SK-N-SH (cell line): Measurements from ENCODE around the gene SCN4A. TPM values are rescaled to one million over a fixed set of nuclear protein-coding genes. Genes with fewer than 3 reads are reported as not detected.

Experiments
- CTCF ChIA-PET: fragments of 300-600, 350-600 bp; formaldehyde crosslinking; extraction: SDS; loops from one replicate; lab custom pipeline; 2021; lab: Yijun Ruan, JAX
- POLR2A ChIA-PET: fragments of 350-600 bp; sonication (Branson Sonifier 250); formaldehyde crosslinking; extraction: SDS; loops from one replicate; lab custom pipeline; 2020; ENCODE audit warnings: antibody characterized with exemption, inconsistent platforms; lab: Yijun Ruan, JAX
- DNase-seq: peaks from one replicate; pipeline ENCODE4 v3.0.0; 2012
- H2AFZ ChIP-seq: fragments of 200-600 bp; sonication (generic); 2 replicates; pipeline ENCODE4 v1.8.1; 2016; ENCODE audit warnings: antibody characterized with exemption, mild to moderate bottlenecking, low read depth
- H3F3A ChIP-seq: fragments of 200-600 bp; sonication (generic); replicated peaks from 2 replicates; pipeline ENCODE3; 2016; ENCODE audit warnings: antibody characterized with exemption, mild to moderate bottlenecking; ENCODE audit not compliant: insufficient read depth
- H3K27ac ChIP-seq, 2 experiments: fragments of 200-500 bp in 1 of 2; fragments of 200-600 bp in 1 of 2; sonication (Bioruptor generic) in 1 of 2; sonication (generic), shearing (Covaris generic) in 1 of 2; 2 replicates each; pipeline versions ENCODE4 v1.5.1 to v1.6.1; 2014 to 2016; ENCODE audit warnings: low read depth in 2 of 2, inconsistent platforms in 1 of 2, low read length in 1 of 2, mild to moderate bottlenecking in 1 of 2, mixed read lengths in 1 of 2
- H3K27me3 ChIP-seq: fragments of 200-600 bp; sonication (generic), shearing (Covaris generic); 2 replicates; pipeline ENCODE4 v1.6.1; 2016; ENCODE audit warnings: mixed run types; ENCODE audit not compliant: insufficient read depth
- H3K36me3 ChIP-seq, 2 experiments: fragments of 200-500 bp in 1 of 2; fragments of 200-600 bp in 1 of 2; sonication (Bioruptor generic) in 1 of 2; sonication (generic) in 1 of 2; replicated peaks in 1 of 2; 2 replicates each; pipeline versions ENCODE3 to v1.5.1; 2014 to 2016; ENCODE audit warnings: low read length in 1 of 2, mild to moderate bottlenecking in 1 of 2; ENCODE audit not compliant: insufficient read depth in 2 of 2, control insufficient read depth in 1 of 2
- H3K4me1 ChIP-seq, 2 experiments: fragments of 200-500 bp in 1 of 2; fragments of 200-600 bp in 1 of 2; sonication (Bioruptor generic) in 1 of 2; sonication (generic), shearing (Covaris generic) in 1 of 2; 2 replicates each; pipeline versions ENCODE4 v1.5.1 to v1.6.1; 2014 to 2016; ENCODE audit warnings: low read depth in 1 of 2, low read length in 1 of 2, mixed run types in 1 of 2; ENCODE audit not compliant: insufficient read depth in 2 of 2, control insufficient read depth in 1 of 2
- H3K4me2 ChIP-seq: fragments of 200-600 bp; sonication (generic), shearing (Covaris generic); 2 replicates; pipeline ENCODE4 v1.6.1; 2017; ENCODE audit warnings: mixed run types
- H3K4me3 ChIP-seq, 2 experiments: fragments of 200-500 bp in 1 of 2; fragments of 200-600 bp in 1 of 2; sonication (Bioruptor generic) in 1 of 2; sonication (generic), shearing (Covaris generic) in 1 of 2; 2 replicates each; pipeline versions ENCODE4 v1.5.1 to v1.8.1; 2014 to 2016; ENCODE audit warnings: low read depth in 2 of 2, inconsistent platforms in 1 of 2, low read length in 1 of 2, mild to moderate bottlenecking in 1 of 2, mixed read lengths in 1 of 2, moderate library complexity in 1 of 2
- H3K79me2 ChIP-seq: fragments of 200-600 bp; sonication (generic); 2 replicates; pipeline ENCODE4 v1.8.1; 2017; ENCODE audit warnings: mild to moderate bottlenecking; ENCODE audit not compliant: insufficient read depth
- H3K9ac ChIP-seq: fragments of 200-600 bp; sonication (generic); 2 replicates; pipeline ENCODE4 v1.6.1; 2017; ENCODE audit warnings: mixed run types
- H3K9me2 ChIP-seq: fragments of 200-600 bp; sonication (generic); 2 replicates; pipeline ENCODE4 v1.6.1; 2017; ENCODE audit warnings: mixed run types
- H3K9me3 ChIP-seq: fragments of 200-600 bp; sonication (generic); 2 replicates; pipeline ENCODE4 v1.6.1; 2017; ENCODE audit warnings: mixed run types, mild to moderate bottlenecking, moderate library complexity
- H4K20me1 ChIP-seq: fragments of 200-600 bp; sonication (generic); 2 replicates; pipeline ENCODE4 v1.6.1; 2017; ENCODE audit warnings: mild to moderate bottlenecking, mixed run types; ENCODE audit not compliant: insufficient read depth
- CHD2 ChIP-seq: fragments of 150-350 bp; IDR thresholded peaks from 2 replicates; pipeline ENCODE4 v1.6.1; 2018; ENCODE audit warnings: low read length; ENCODE audit not compliant: partially characterized antibody
- EZH2phosphoT487 ChIP-seq: fragments of 200-600 bp; sonication (generic); IDR thresholded peaks from 2 replicates; pipeline ENCODE4 v1.6.1; 2017; ENCODE audit warnings: low read depth, mixed run types, mild to moderate bottlenecking, antibody characterized with exemption, moderate library complexity, borderline replicate concordance
- GABPA ChIP-seq: IDR thresholded peaks from 2 replicates; pipeline ENCODE4 v1.4.0; 2012; ENCODE audit warnings: low read depth, mild to moderate bottlenecking
- RCOR1 ChIP-seq: fragments of 150-350 bp; IDR thresholded peaks from 2 replicates; pipeline ENCODE4 v1.6.1; 2017; ENCODE audit warnings: antibody characterized with exemption, low read length
- RFX5 ChIP-seq: IDR thresholded peaks from 2 replicates; pipeline ENCODE4 v1.6.1; 2012; ENCODE audit warnings: mild to moderate bottlenecking, improper control_type of control experiment, low read length
- SIN3A ChIP-seq: IDR thresholded peaks from 2 replicates; pipeline ENCODE4 v1.6.1; 2012; ENCODE audit warnings: low read depth, mild to moderate bottlenecking, low read length, moderate library complexity, borderline replicate concordance
- TCF12 ChIP-seq: IDR thresholded peaks from 2 replicates; pipeline ENCODE4 v1.4.0; 2012
- WGBS: methylation state at CpG from one replicate; pipeline ENCODE4 v1.1.6; 2017; ENCODE audit warnings: low lambda C conversion rate; 5-methylcytosine and 5-hydroxymethylcytosine counted together
- polyA plus RNA-seq, 3 experiments: library from polyadenylated mRNA; depleted of rRNA; stranded (reverse); fragments of >200 nt; gene quantifications; 2 replicates each; pipeline ENCODE4 v1.2.3, GENCODE V29; 2012
- TF ChIP-seq, protein P1 (sequence below): fragments of 200-600 bp; sonication (generic); IDR thresholded peaks from 2 replicates; pipeline ENCODE4 v1.6.1; 2017; ENCODE audit warnings: antibody characterized with exemption, mild to moderate bottlenecking, moderate library complexity
- TF ChIP-seq, protein P2 (sequence below): IDR thresholded peaks from 2 replicates; pipeline ENCODE4 v1.6.1; 2012; ENCODE audit warnings: mild to moderate bottlenecking, low read depth, low read length, moderate library complexity
- TF ChIP-seq, protein P3 (sequence below): fragments of 150-350 bp; IDR thresholded peaks from 2 replicates; pipeline ENCODE4 v1.6.1; 2016; ENCODE audit warnings: mild to moderate bottlenecking, low read depth, low read length
- TF ChIP-seq, protein P4 (sequence below): IDR thresholded peaks from 2 replicates; pipeline ENCODE4 v1.4.0; 2012; ENCODE audit warnings: low read depth
- TF ChIP-seq, protein P5 (sequence below): IDR thresholded peaks from 2 replicates; pipeline ENCODE4; 2012
- TF ChIP-seq, protein P6 (sequence below): IDR thresholded peaks from 2 replicates; pipeline ENCODE4 v1.4.0; 2012; ENCODE audit warnings: low read depth, borderline replicate concordance
- TF ChIP-seq, protein P7 (sequence below): IDR thresholded peaks from 2 replicates; pipeline ENCODE4 v1.4.0; 2012; ENCODE audit warnings: low read depth, borderline replicate concordance

Gene SCN4A
- polyA plus RNA-seq, 1 of the 3 experiments (the other 2 are of a cell fraction): not detected

DNA sequence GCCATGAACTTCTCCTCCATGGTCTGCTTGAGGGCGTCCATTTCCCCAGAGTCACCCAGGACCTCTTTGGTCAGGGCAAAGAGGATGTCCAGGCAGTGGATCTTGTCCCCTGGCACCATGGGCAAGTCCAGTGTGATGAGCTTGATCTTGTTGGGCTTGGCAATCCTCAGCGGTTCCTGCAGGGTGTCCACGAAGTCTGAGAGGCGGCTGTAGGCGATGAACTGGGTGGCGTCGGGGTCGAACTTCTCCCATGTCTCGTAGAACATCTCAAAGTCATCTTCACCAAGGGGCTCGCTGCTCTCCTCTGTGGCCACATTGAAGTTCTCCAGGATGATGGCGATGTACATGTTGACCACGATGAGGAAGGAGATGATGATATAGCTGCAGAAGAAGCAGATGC, 31.6 kb downstream of the SCN4A start:
- WGBS: 64% methylated on average over 12 of the region's 12 CpGs
- POLR2A ChIA-PET: no interaction called here
- CTCF ChIA-PET: interaction anchor here (1.0 to 3.7 kb wide), 5 partner anchors 9 to 192 kb away, joined by 3 to 24 read pairs (median 3); partner anchors contain the start of genes CD79B and GH1

DNA sequence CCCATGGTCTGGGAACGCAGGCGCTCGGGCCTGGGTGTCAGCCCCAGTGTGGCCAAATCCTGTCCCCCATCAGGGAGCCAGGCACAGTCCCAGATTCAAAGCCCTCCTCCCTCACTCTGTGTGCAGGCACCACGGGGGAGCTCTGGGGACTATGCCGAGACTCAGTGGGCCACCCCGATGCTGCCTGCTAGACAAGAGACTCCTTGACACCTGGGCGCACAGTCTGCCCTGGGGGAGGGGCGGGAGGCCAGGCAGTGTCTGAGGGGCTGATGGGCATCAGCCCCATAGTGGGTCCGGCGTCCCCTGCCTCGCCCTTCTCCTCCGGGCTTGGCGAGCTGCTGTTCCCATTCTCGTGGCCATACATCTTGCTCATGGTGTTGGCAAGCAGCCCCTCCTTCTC, 32.1 kb downstream of the SCN4A start:
- 82% methylated on average over 14 of the region's 14 CpGs for WGBS
- no peak for DNase-seq
- Histone ChIP-seq H2AFZ (no peak overlapping the region), H3F3A (no peaks in the 10 kb centered on the region), H3K9me2 (no peaks in the 10 kb centered on the region), H3K27ac (no peak overlapping the region), H3K79me2 (no peaks in the 10 kb centered on the region), H4K20me1 (no peaks in the 10 kb centered on the region), H3K4me1 (no peaks in the 10 kb centered on the region), H3K4me3 (no peak overlapping the region), H3K4me2 (no peak overlapping the region), H3K9me3 (no peaks in the 10 kb centered on the region), H3K36me3 (no peaks in the 10 kb centered on the region), H3K9ac (no peak overlapping the region), H3K27me3 (no peaks in the 10 kb centered on the region)
- ChIA-PET CTCF (interaction anchor here (0.9 to 3.7 kb wide), 9 partner anchors 8 to 193 kb away, joined by 3 to 24 read pairs (median 3); partner anchors contain the start of genes CD79B and GH1), POLR2A (no interaction called here)
- no peak for TF ChIP-seq CHD2
- no peak for TF ChIP-seq SIN3A
- TF ChIP-seq, protein P1, sequence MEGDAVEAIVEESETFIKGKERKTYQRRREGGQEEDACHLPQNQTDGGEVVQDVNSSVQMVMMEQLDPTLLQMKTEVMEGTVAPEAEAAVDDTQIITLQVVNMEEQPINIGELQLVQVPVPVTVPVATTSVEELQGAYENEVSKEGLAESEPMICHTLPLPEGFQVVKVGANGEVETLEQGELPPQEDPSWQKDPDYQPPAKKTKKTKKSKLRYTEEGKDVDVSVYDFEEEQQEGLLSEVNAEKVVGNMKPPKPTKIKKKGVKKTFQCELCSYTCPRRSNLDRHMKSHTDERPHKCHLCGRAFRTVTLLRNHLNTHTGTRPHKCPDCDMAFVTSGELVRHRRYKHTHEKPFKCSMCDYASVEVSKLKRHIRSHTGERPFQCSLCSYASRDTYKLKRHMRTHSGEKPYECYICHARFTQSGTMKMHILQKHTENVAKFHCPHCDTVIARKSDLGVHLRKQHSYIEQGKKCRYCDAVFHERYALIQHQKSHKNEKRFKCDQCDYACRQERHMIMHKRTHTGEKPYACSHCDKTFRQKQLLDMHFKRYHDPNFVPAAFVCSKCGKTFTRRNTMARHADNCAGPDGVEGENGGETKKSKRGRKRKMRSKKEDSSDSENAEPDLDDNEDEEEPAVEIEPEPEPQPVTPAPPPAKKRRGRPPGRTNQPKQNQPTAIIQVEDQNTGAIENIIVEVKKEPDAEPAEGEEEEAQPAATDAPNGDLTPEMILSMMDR: no peak
- TF ChIP-seq RFX5: no peak
- TF ChIP-seq, protein P2, sequence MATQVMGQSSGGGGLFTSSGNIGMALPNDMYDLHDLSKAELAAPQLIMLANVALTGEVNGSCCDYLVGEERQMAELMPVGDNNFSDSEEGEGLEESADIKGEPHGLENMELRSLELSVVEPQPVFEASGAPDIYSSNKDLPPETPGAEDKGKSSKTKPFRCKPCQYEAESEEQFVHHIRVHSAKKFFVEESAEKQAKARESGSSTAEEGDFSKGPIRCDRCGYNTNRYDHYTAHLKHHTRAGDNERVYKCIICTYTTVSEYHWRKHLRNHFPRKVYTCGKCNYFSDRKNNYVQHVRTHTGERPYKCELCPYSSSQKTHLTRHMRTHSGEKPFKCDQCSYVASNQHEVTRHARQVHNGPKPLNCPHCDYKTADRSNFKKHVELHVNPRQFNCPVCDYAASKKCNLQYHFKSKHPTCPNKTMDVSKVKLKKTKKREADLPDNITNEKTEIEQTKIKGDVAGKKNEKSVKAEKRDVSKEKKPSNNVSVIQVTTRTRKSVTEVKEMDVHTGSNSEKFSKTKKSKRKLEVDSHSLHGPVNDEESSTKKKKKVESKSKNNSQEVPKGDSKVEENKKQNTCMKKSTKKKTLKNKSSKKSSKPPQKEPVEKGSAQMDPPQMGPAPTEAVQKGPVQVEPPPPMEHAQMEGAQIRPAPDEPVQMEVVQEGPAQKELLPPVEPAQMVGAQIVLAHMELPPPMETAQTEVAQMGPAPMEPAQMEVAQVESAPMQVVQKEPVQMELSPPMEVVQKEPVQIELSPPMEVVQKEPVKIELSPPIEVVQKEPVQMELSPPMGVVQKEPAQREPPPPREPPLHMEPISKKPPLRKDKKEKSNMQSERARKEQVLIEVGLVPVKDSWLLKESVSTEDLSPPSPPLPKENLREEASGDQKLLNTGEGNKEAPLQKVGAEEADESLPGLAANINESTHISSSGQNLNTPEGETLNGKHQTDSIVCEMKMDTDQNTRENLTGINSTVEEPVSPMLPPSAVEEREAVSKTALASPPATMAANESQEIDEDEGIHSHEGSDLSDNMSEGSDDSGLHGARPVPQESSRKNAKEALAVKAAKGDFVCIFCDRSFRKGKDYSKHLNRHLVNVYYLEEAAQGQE: no peak
- no peak for TF ChIP-seq GABPA
- TF ChIP-seq, protein P3, sequence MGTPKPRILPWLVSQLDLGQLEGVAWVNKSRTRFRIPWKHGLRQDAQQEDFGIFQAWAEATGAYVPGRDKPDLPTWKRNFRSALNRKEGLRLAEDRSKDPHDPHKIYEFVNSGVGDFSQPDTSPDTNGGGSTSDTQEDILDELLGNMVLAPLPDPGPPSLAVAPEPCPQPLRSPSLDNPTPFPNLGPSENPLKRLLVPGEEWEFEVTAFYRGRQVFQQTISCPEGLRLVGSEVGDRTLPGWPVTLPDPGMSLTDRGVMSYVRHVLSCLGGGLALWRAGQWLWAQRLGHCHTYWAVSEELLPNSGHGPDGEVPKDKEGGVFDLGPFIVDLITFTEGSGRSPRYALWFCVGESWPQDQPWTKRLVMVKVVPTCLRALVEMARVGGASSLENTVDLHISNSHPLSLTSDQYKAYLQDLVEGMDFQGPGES: no peak
- no peak for TF ChIP-seq RCOR1
- TF ChIP-seq, protein P4, sequence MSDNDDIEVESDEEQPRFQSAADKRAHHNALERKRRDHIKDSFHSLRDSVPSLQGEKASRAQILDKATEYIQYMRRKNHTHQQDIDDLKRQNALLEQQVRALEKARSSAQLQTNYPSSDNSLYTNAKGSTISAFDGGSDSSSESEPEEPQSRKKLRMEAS: no peak

More for the DNA sequence above, 31.6 kb downstream of the SCN4A start:
- no peak overlapping the region for H3K4me3 ChIP-seq
- H3K9me3 ChIP-seq: no peaks in the 10 kb centered on the region
- H3K9me2 ChIP-seq: no peaks in the 10 kb centered on the region
- H3F3A ChIP-seq: no peaks in the 10 kb centered on the region
- TF ChIP-seq, protein P5, sequence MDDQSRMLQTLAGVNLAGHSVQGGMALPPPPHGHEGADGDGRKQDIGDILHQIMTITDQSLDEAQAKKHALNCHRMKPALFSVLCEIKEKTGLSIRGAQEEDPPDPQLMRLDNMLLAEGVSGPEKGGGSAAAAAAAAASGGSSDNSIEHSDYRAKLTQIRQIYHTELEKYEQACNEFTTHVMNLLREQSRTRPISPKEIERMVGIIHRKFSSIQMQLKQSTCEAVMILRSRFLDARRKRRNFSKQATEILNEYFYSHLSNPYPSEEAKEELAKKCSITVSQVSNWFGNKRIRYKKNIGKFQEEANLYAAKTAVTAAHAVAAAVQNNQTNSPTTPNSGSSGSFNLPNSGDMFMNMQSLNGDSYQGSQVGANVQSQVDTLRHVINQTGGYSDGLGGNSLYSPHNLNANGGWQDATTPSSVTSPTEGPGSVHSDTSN: no peak
- TF ChIP-seq EZH2phosphoT487 (no peak), CHD2 (no peak), TCF12 (no peak)
- TF ChIP-seq, protein P6, sequence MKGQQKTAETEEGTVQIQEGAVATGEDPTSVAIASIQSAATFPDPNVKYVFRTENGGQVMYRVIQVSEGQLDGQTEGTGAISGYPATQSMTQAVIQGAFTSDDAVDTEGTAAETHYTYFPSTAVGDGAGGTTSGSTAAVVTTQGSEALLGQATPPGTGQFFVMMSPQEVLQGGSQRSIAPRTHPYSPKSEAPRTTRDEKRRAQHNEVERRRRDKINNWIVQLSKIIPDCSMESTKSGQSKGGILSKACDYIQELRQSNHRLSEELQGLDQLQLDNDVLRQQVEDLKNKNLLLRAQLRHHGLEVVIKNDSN: no peak
- TF ChIP-seq, protein P7, sequence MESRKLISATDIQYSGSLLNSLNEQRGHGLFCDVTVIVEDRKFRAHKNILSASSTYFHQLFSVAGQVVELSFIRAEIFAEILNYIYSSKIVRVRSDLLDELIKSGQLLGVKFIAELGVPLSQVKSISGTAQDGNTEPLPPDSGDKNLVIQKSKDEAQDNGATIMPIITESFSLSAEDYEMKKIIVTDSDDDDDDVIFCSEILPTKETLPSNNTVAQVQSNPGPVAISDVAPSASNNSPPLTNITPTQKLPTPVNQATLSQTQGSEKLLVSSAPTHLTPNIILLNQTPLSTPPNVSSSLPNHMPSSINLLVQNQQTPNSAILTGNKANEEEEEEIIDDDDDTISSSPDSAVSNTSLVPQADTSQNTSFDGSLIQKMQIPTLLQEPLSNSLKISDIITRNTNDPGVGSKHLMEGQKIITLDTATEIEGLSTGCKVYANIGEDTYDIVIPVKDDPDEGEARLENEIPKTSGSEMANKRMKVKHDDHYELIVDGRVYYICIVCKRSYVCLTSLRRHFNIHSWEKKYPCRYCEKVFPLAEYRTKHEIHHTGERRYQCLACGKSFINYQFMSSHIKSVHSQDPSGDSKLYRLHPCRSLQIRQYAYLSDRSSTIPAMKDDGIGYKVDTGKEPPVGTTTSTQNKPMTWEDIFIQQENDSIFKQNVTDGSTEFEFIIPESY: no peak
- H3K79me2 ChIP-seq: no peaks in the 10 kb centered on the region
- H3K9ac ChIP-seq: no peak overlapping the region
- no peaks in the 10 kb centered on the region for H4K20me1 ChIP-seq
- H3K27ac ChIP-seq: no peak overlapping the region
- H2AFZ ChIP-seq: no peak overlapping the region
- no peak for DNase-seq
- no peaks in the 10 kb centered on the region for H3K36me3 ChIP-seq
- H3K4me2 ChIP-seq: no peak overlapping the region
- H3K27me3 ChIP-seq: no peaks in the 10 kb centered on the region
- H3K4me1 ChIP-seq: no peaks in the 10 kb centered on the region
